Measurements from ENCODE around the gene ADAP2.

DNA sequence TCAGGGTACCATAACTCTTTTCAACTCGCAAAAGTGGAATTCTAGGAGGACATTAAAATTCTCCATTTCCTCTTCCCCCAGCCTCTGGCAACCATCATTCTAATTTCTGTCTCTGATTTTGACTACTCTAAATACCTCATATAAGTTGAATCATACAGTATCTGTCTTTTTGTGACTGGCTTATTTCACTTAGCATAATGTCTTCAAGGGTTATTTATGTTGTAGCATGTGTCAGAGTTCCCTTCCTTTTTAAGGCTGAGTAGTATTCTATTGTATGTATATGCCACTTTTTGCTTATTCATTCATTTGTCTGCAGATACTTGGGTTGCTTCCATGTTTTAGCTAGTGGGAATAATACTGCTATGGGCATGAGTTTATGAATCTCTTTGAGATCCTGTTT lies 61.1 kb downstream of the ADAP2 start:
- TF ChIP-seq TAF1 (IDR thresholded peaks at IDR 0.05; ENCODE audit: borderline replicate concordance, insufficient read depth, low read length) (no peak), POLR2AphosphoS5 (IDR thresholded peaks at IDR 0.05; ENCODE audit: low read depth, low read length) (no peak), SIN3A (IDR thresholded peaks at IDR 0.05; ENCODE audit: borderline replicate concordance, insufficient read depth, low read length) (no peak)
- TF ChIP-seq, protein P1, sequence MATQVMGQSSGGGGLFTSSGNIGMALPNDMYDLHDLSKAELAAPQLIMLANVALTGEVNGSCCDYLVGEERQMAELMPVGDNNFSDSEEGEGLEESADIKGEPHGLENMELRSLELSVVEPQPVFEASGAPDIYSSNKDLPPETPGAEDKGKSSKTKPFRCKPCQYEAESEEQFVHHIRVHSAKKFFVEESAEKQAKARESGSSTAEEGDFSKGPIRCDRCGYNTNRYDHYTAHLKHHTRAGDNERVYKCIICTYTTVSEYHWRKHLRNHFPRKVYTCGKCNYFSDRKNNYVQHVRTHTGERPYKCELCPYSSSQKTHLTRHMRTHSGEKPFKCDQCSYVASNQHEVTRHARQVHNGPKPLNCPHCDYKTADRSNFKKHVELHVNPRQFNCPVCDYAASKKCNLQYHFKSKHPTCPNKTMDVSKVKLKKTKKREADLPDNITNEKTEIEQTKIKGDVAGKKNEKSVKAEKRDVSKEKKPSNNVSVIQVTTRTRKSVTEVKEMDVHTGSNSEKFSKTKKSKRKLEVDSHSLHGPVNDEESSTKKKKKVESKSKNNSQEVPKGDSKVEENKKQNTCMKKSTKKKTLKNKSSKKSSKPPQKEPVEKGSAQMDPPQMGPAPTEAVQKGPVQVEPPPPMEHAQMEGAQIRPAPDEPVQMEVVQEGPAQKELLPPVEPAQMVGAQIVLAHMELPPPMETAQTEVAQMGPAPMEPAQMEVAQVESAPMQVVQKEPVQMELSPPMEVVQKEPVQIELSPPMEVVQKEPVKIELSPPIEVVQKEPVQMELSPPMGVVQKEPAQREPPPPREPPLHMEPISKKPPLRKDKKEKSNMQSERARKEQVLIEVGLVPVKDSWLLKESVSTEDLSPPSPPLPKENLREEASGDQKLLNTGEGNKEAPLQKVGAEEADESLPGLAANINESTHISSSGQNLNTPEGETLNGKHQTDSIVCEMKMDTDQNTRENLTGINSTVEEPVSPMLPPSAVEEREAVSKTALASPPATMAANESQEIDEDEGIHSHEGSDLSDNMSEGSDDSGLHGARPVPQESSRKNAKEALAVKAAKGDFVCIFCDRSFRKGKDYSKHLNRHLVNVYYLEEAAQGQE (IDR thresholded peaks at IDR 0.05; ENCODE audit: insufficient read depth in 1 of 2, low read depth in 2 of 2, low read length in 2 of 2) = no peak
